ENCODE data around the gene SEMA3F.
A peak's percentile ranks its signal among the peaks of the same experiment; 100 is the strongest.

SEMA3F gene

DNA sequence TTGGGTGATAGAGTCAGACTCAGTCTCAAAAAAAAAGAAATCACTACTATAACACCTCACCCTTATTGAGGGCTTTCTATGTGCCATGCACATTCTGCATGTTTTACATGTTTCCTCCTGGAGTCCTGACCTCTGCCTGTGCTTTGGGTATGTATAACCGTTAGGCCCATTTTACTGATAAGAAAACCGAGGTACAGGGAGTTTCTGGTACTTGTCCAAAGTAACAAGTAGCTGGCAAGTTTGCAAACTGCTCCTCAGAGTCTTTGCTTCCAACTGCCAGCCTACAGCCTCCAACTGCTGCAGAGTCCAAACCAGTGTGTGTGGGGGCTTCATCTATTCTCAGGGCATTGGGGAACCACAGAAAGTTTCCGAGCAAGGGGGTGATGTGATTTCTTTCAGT lies 77.2 kb downstream of the SEMA3F start:
- in situ Hi-C loops (cut with HindIII; ENCODE audit: low sequenced_read_pairs) = no loop called here
- DNase-seq (ENCODE audit: low read depth, low spot score) = no peak

DNA sequence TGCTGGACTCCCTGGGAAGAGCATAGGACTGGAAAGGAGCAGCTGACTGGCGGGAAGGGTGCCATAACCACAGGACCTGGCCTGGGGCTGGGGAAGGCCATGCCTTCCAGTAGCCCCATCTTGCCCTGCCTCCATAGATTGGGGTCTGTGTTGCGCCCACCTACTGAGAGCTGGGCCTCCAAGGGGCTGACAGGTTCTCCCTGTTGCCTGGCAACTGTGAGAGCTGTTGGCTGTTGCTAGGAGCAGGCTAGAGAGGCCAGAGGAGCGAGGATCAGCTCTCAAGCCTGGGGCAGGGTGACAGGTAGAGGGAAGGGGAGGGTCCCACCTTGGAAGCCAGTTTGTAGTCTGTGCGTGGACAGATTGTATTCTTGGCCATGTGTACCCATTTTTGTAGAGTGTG lies 78.1 kb downstream of the SEMA3F start:
- TF ChIP-seq, protein P1, sequence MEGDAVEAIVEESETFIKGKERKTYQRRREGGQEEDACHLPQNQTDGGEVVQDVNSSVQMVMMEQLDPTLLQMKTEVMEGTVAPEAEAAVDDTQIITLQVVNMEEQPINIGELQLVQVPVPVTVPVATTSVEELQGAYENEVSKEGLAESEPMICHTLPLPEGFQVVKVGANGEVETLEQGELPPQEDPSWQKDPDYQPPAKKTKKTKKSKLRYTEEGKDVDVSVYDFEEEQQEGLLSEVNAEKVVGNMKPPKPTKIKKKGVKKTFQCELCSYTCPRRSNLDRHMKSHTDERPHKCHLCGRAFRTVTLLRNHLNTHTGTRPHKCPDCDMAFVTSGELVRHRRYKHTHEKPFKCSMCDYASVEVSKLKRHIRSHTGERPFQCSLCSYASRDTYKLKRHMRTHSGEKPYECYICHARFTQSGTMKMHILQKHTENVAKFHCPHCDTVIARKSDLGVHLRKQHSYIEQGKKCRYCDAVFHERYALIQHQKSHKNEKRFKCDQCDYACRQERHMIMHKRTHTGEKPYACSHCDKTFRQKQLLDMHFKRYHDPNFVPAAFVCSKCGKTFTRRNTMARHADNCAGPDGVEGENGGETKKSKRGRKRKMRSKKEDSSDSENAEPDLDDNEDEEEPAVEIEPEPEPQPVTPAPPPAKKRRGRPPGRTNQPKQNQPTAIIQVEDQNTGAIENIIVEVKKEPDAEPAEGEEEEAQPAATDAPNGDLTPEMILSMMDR (IDR thresholded peaks at IDR 0.05; ENCODE audit: low read depth, low read length) = no peak
- in situ Hi-C loops (cut with HindIII; ENCODE audit: low sequenced_read_pairs) = no loop called here
- no peak overlapping the region for H3K4me3 ChIP-seq (ENCODE audit: low read depth, low read length)
- DNase-seq (ENCODE audit: low read depth, low spot score) = no peak

More for the DNA sequence above, 77.2 kb downstream of the SEMA3F start:
- TF ChIP-seq, protein P1 (IDR thresholded peaks at IDR 0.05; ENCODE audit: low read depth, low read length) = no peak
- H3K4me3 ChIP-seq (ENCODE audit: low read depth, low read length) = no peak overlapping the region

DNA sequence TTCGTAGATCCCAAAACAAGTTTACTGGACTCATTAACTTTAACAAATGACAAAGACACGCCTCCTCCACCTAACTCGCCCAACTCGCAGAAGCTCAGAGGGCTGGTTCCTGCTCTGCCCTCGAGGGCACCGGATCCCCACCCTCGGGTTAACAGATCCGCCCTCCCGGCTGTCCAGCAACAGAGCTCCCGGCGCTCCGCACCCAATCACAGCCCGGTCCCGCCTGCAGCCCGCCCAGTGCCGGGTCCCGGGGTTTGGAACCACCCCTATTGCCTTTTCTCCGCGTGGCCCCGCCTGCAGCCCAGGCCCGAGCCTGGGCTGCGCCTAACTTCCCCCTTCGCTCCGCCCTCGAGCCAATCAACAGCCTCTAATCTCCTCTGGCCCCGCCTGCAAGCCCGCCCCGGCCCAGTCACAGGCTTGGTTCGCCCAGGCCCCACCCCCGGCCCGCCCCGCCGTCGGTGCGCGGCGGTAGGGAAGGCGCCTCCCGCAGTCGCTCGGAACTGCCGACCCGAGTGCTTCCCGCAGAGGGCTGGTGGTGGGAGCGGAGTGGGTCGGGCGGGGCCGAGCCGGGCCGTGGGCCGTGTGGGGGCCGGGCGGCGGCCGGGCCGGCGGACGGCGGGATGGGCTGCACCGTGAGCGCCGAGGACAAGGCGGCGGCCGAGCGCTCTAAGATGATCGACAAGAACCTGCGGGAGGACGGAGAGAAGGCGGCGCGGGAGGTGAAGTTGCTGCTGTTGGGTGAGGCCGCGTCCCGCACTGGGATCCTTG lies 80.8 kb downstream of the SEMA3F start, which contains the start of gene GNAI2:
GNAI2 (plus strand) TSS at position 489 of the 768 bp plus-strand sequence; CDS start at position 621, 132 bp downstream.
- in situ Hi-C loops (cut with HindIII; ENCODE audit: low sequenced_read_pairs) = no loop called here
- peak; percentile 99 for DNase-seq (ENCODE audit: low read depth, low spot score)
- TF ChIP-seq, protein P1 (IDR thresholded peaks at IDR 0.05; ENCODE audit: low read depth, low read length) = no peak
- peak within 1 kb of the TSS; percentile 95 for H3K4me3 ChIP-seq (ENCODE audit: low read depth, low read length)

DNA sequence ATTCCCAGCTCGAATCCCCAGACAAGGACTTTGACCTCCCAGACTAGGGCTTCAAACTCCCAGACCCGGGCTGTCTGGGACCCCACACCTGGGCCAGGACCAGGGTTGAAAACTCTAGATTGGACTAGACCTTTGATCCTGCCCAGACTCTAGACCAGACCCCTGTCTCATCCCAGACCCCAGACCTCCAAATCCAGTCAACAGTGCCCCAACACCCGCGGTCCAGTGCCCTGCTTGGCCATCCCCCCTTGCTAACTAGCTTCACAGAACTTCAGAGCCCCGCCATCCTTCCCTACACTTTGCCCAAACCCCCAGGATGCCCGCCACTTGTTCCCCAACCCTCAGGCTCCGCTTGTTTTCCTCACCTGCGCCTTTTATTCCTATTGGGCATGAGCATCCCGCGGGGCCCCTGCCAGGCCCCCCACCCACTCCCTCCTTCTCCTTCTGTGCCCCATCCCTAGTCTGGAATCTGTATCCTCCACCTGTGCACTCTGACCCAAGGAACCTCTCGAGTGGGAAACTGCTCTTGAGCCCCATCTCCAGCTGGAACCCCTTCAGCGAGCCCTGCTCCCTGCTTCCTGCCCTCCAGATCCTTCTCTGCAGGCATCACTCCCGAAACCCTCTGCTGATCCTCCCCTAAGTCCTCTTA lies 81.5 kb downstream of the SEMA3F start:
- in situ Hi-C loops (cut with HindIII; ENCODE audit: low sequenced_read_pairs) = no loop called here
- TF ChIP-seq, protein P1 (IDR thresholded peaks at IDR 0.05; ENCODE audit: low read depth, low read length) = no peak
- no peak for DNase-seq (ENCODE audit: low read depth, low spot score)

DNA sequence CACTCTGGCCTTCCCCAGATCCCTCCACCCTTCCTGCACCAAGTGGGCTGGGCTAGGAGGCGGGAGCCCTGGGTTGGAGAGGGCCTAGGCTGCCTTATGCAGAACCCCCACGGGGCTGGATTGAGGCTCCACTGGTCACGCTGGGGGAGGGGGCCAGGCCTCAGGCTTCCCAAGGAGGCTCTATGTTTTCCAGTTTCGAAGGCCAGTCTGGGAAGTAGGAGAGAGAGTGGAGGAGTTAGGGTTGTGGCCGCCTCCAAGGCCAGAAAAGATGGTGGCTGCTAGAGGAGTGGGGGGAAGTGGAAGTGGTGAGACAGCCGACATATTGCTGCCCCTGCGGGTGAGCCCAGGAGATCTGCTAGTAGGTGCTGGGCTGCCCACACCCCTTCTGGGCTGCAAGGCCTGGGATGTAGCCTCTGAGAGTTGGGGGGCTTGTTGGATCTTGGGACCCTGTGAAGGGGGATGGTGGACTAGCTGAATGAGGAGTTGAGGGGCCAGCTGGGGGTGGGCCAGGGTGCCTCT lies 82.1 kb downstream of the SEMA3F start:
- DNase-seq (ENCODE audit: low read depth, low spot score) = no peak
- TF ChIP-seq, protein P1 (IDR thresholded peaks at IDR 0.05; ENCODE audit: low read depth, low read length) = no peak
- in situ Hi-C loops (cut with HindIII; ENCODE audit: low sequenced_read_pairs) = no loop called here
- H3K4me3 ChIP-seq (ENCODE audit: low read depth, low read length) = peak overlapping the region; percentile 95

More for the DNA sequence above, 81.5 kb downstream of the SEMA3F start:
- H3K4me3 ChIP-seq (ENCODE audit: low read depth, low read length) = peak overlapping the region; percentile 95

DNA sequence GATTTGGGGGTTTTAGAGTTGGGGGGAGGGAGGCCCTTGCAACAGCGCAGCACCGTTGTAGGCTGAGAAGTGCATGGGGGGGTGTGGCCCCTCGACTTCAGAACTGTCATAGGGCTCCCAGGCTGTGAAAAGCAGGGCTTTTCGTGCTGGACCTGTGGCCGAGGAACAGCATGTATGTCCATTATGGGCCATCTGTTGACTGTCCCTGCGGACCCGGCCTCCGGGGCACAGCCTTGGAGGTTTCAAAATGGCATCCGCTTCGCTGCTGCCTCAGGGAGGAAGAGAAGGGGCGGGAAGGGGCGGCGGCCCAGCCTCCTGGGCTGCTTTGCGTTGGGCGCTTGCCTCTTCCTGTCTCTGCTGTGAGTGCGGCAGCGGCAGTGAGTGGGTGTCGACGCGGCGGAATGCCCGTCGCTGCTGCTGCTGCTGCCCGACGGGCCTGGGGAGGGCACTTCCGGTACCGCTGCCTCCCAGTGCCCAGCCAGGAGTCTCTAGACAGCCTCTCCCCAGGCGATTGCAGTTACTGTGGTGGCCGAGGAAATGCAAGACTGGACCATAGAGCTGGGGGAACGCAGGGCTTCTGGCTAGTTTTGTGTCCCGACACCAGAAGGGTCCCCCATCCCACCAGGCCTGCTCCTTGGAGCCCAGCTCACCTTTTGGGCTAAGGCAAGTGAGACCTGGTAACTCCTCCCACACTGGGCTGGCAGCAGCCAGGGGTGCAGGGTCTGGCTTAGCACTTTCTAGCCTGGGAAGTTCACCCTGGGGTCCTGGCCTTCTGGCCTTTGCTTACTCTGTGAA lies 82.8 kb downstream of the SEMA3F start:
- in situ Hi-C loops (cut with HindIII; ENCODE audit: low sequenced_read_pairs) = no loop called here
- H3K4me3 ChIP-seq (ENCODE audit: low read depth, low read length) = peak overlapping the region; percentile 95
- TF ChIP-seq, protein P1 (IDR thresholded peaks at IDR 0.05; ENCODE audit: low read depth, low read length) = no peak
- peak; percentile 81 for DNase-seq (ENCODE audit: low read depth, low spot score)

Measured in astrocyte of the spinal cord (primary cell).